Omental fat pad (tissue), 4 donors: ENCODE measurements around the gene CSMD2. TPM values are rescaled to one million over a fixed set of nuclear protein-coding genes. Genes with fewer than 3 reads are reported as not detected.

ENCODE experiments used
- ATAC-seq: fragments of 150-250 bp; one replicate; pipeline ENCODE4 v1.9.1; 2016; ENCODE audit warnings: mild to moderate bottlenecking, moderate library complexity; ENCODE audit not compliant: low FRiP score
- DNase-seq: peaks from one replicate; pipeline ENCODE4 v3.0.0-alpha.2; 2019; ENCODE audit warnings: low spot score
- total RNA-seq, 4 donors: library from RNA; depleted of rRNA; stranded (reverse); fragments of >200 nt; gene quantifications; one replicate each; pipeline ENCODE4 v1.1.0, GENCODE V29; 2016
- TF ChIP-seq, protein P1 (sequence below), 3 donors: fragments of 450-650 bp; IDR thresholded peaks; one replicate each; pipeline ENCODE4 v1.5.1; 2016 to 2017; ENCODE audit warnings: antibody characterized with exemption in 3 of 3, mild to moderate bottlenecking in 3 of 3, moderate library complexity in 2 of 3

The CSMD2 gene
- total RNA-seq, 4 donors from 2014 or later = 0.19 to 3.8 (median 0.60) TPM; not detected in 1

DNA sequence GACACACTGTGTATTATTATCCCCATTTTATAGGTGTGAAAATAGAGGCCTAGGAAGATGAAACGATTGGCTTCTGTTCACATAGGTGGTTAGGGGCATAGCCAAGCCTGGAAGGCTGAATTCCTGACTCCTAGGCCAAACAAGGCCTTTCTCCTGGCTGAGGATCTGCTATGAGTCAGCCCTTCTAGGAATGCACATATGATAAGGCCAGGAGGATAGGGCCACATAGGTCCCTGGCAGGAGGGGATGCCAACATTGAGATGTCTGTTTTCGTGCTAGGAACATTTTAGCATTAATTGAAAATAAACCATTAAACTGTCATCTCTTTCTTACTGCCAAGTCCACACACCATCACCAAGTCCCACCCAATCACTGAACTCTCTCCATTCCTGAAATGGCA lies 9.2 kb downstream of the CSMD2 start:
- DNase-seq = no peak
- TF ChIP-seq, protein P1, sequence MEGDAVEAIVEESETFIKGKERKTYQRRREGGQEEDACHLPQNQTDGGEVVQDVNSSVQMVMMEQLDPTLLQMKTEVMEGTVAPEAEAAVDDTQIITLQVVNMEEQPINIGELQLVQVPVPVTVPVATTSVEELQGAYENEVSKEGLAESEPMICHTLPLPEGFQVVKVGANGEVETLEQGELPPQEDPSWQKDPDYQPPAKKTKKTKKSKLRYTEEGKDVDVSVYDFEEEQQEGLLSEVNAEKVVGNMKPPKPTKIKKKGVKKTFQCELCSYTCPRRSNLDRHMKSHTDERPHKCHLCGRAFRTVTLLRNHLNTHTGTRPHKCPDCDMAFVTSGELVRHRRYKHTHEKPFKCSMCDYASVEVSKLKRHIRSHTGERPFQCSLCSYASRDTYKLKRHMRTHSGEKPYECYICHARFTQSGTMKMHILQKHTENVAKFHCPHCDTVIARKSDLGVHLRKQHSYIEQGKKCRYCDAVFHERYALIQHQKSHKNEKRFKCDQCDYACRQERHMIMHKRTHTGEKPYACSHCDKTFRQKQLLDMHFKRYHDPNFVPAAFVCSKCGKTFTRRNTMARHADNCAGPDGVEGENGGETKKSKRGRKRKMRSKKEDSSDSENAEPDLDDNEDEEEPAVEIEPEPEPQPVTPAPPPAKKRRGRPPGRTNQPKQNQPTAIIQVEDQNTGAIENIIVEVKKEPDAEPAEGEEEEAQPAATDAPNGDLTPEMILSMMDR (IDR thresholded peaks at IDR 0.05) = no peak
- no peak for ATAC-seq

DNA sequence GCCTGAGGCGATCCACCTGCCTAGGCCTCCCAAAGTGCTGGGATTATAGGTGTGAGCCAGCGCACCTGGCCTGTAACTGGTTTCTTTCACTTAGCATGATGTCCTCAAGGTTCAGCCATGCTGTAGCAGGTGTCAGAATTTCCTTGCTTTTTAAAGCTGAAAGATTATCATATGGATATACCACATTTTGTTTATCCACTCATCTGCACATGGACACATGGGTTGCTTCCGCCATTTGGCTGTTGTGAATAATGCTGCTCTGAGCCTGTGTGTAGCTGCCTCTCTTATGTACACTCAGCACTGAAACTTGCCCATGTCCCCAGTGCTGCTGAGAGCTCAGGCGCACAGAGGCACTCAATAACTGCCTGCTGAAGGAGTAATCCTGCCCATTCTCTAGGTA lies 11.8 kb downstream of the CSMD2 start:
- ATAC-seq (no peak), DNase-seq (no peak)
- TF ChIP-seq, protein P1 (IDR thresholded peaks at IDR 0.05) = no peak

DNA sequence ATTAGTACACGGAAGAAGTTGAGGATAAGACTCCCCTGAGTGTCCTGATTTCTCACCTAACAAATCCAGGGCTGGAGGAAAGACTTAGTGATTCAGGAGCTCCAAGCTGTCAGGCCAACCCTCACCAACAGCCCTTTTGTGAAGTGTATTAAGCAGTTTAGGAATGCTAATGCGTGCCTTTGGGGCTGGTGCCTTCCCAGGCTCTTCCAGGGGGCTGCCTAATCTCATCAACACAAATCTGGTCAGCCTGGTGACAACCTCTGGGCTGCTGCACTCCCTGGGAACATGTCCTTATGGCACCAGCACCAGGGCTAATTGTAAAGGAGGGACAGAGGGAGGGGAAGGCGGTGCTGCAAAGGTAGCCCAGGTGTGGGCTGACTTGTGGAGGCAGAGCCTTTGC lies 15.5 kb downstream of the CSMD2 start:
- DNase-seq (no peak), ATAC-seq (no peak)
- TF ChIP-seq, protein P1 (IDR thresholded peaks at IDR 0.05) = no peak

DNA sequence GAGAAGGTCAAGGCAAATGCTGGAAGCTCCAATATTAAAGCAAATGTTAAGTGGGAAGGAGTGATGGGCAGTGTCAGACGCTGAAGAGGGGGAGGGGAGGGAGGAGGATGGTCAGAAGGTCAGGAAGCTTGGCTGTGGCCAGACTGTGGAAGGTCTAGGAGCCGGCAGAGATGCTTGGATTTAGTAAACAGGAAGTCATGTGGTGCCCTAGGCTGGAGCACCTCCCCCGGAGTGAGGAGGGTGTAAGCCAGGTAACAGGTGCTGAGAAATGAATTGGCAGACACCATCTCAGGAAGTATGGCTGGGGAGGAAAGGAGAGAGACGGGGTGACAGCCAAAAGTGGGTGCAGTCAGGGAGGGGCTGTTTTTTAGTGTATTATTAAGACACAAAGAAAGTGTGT lies 17.7 kb downstream of the CSMD2 start:
- TF ChIP-seq, protein P1 (IDR thresholded peaks at IDR 0.05) = no peak
- no peak for DNase-seq
- no peak for ATAC-seq

DNA sequence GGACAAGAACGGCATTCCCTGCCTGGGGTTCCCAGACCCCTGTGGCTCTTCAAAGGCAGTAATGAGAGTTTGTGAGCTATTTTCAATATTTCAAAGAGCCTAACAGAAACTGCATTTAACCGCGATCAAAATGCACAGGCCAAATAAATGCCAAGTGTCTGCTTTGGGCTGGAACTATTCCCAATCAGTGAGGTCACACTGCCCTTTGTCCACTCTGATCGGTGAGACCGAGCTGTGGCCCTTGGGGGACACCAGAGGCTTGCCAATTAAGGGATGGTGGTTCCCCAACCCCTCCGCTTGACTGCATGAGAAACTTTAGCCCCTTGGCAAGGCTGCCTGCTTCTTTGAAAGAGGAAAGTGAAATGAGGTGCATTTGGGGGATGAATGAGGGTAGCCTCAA lies 20.3 kb downstream of the CSMD2 start:
- ATAC-seq = no peak
- DNase-seq = no peak
- TF ChIP-seq, protein P1 (IDR thresholded peaks at IDR 0.05) = no peak

DNA sequence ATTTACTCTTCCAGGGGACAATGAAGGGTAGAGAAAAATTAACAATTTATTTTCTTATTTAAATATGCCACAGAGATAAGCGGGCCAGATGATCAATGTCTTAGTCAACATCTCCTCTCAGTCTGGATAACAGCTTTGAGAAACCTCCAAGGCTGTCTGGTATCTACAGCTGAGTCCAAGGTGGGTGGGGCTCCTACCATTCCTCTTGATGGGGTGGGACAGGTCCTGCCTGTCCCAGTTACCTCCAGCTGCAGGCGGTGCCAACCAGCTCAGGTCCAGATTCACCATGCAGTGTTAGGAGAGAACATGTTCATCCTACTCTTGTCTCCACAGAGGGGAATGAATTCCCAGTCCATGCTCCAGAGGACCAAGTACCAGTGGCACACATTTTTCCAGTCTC lies 21.1 kb downstream of the CSMD2 start:
- TF ChIP-seq, protein P1 (IDR thresholded peaks at IDR 0.05) = no peak
- ATAC-seq (no peak), DNase-seq (no peak)

DNA sequence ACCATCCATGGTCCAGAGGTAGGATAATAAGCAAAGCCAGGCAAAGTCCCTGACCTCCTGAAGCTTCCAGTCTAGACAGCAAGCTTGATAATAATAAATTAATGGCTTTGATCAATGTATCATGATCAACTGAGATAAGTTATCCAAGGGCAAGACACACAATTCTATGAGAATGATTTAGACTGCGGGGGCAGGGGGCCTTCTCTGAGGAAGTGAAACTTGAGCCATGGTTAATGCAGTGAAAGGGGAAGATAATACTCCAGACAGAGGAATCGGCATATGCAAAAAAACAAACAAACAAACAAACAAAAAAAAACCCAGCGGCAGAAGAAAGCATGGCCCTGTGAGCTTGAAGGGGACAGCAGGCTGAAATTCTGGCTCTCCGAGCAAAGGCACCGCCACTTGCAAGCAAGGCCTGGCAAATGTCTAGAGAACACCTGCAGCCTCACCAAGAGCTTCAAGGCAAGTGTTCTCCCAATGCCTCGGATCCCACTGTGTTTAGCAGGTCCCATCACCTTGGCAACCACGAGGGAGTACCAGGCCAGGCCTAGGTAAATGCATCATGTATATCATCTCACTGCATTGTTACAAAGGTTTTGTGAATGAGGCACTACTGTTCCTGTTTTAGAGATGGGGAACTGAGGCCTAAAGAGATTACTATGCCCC lies 24.9 kb downstream of the CSMD2 start:
- DNase-seq (no peak), ATAC-seq (no peak)
- TF ChIP-seq, protein P1 (IDR thresholded peaks at IDR 0.05) = no peak
